NCI-H1930 (cell line): ENCODE results near the gene LCN10.

Source experiments
- DNase-seq, 2 experiments: peaks; one replicate each; lab custom pipeline; 2025; lab: John Stamatoyannopoulos, UW

LCN10 gene

GRCh38 chr9:136700959-136701667 is 41.6 kb downstream of the LCN10 start:
- no peak for DNase-seq

- DNase-seq: no peak
Observed at GRCh38 chr9:136700304-136700703, 42.4 kb downstream of the LCN10 start.

GRCh38 chr9:136698635-136699246 is 44.0 kb downstream of the LCN10 start:
- no peak for DNase-seq

GRCh38 chr9:136697821-136698526 is 44.8 kb downstream of the LCN10 start:
- no peak for DNase-seq

- DNase-seq: no peak
Observed at GRCh38 chr9:136697146-136697820, 45.5 kb downstream of the LCN10 start.

- no peak for DNase-seq
Observed at GRCh38 chr9:136696502-136696901, 46.2 kb downstream of the LCN10 start.

GRCh38 chr9:136695955-136696354 is 46.8 kb downstream of the LCN10 start:
- no peak for DNase-seq

GRCh38 chr9:136695435-136695895 is 47.3 kb downstream of the LCN10 start:
- no peak for DNase-seq

- DNase-seq: no peak
Observed at GRCh38 chr9:136694872-136695247, 47.9 kb downstream of the LCN10 start.

- DNase-seq: peak in 1 of 2 experiments; percentile 7
Observed at GRCh38 chr9:136694163-136694871, 48.4 kb downstream of the LCN10 start.

GRCh38 chr9:136693490-136694162 is 49.1 kb downstream of the LCN10 start:
- no peak for DNase-seq

GRCh38 chr9:136693135-136693489 is 49.6 kb downstream of the LCN10 start:
- no peak for DNase-seq

GRCh38 chr9:136692185-136693134 is 50.3 kb downstream of the LCN10 start:
- no peak for DNase-seq

GRCh38 chr9:136691316-136692184 is 51.2 kb downstream of the LCN10 start:
- no peak for DNase-seq

GRCh38 chr9:136690806-136691261 is 51.9 kb downstream of the LCN10 start:
- DNase-seq: no peak

- DNase-seq: no peak
Observed at GRCh38 chr9:136690104-136690805, 52.5 kb downstream of the LCN10 start.

GRCh38 chr9:136689108-136689460 is 53.7 kb downstream of the LCN10 start:
- DNase-seq: no peak

GRCh38 chr9:136688274-136689107 is 54.2 kb downstream of the LCN10 start:
- DNase-seq: no peak
